HG03354 (cell line): Measurements from ENCODE around the gene BARX1.
"Not testable (repeated sequence)": the region's sequence is repeated elsewhere in the genome, so short reads cannot be mapped to it uniquely, and the experiment has no call there.

Experiments used
- ATAC-seq: cut with Tn5 transposase; IDR thresholded peaks from one replicate; pipeline ENCODE4 v1.9.1; 2021; ENCODE audit warnings: mild to moderate bottlenecking; ENCODE audit not compliant: unreplicated experiment, poor library complexity, severe bottlenecking

Gene BARX1

DNA sequence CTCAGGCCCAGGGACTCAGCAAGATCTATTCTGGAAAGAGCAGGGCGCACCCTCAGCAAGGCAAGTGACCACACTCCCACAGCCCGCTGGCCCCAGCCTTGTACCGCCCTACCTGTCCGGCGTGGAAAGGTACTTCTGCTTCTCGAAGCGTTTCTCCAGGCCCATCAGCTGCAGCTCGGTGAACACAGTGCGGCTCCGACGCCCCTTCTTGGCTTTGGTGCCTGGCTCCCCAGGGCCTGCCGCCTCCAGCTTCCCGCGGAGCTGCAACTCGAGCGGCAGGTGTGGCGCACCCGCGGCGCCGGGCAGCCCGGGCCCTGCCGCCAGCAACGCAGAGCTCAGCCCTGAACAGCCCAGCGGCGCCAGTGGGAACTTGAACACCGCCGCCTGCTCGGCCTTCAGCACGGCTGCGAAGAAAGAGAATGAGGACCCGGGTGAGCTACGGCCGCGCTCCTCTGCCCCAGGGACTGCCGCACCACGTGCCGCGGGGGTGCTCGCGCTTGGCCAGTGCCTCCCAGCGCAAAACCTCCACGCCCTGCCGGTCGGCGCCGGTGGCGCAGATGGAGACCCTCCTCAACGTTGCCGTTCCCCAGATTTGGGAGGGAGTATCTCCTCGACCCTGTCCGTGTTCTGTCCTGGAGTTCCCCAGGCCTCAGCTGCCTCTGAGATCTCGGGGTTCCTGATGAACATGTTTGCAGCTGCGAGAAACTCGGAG lies 2.2 kb downstream of the BARX1 start:
- no peak for ATAC-seq

DNA sequence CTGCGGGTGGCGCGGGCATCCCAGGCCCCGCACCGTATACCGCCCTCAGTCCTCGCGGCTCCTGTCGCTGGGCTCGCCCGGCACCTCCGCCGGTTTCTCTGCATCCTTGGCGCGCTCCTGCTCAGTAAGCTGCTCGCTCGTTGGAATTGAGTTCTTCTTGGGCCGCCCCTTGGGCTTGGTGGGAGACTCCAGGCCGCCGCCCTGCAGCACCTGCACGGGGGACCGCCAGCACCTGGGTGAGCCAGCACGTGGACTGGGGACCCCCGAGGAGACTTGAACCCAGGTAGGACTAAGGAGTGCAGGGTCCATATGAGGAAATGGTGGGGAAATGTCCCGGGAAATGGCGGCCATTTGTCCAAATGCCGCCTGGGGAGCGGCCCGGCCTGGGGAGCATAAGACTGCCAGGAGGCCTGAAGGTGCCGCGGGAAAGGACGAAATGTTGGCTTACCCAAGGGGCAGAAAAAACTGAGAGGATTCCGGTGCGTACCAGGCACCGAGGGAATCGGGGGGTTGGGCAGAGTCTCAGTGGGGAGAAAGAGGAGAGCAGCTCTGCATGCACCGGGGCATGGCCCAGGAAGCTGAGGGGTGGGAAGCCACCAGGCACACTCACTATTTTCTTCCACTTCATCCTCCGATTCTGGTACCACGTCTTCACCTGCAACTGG lies 2.9 kb downstream of the BARX1 start:
- ATAC-seq = no peak

DNA sequence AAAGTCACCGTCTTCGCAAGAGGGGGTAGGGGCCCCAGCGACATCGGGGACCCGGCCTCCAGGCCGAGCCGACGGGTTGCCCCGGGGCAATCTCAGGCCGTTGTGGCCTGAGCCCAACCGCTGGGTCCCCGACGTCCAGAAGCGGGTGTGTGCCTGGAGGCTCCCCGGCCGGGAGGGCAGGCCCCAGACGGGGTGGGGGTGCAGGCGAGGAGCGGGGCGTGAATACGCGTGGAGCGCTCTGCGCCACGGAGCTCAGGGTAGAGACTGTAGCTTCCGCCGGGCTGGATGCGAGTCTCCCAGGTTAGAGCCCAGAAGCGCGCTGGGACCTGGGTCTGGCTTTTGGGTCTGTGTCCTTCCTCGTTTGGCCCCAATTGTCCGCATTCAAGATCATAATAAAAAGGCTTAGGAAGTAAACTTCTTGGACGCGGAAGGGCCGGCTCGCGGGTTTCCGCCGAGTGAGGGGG lies 3.5 kb downstream of the BARX1 start:
- ATAC-seq = no peak

DNA sequence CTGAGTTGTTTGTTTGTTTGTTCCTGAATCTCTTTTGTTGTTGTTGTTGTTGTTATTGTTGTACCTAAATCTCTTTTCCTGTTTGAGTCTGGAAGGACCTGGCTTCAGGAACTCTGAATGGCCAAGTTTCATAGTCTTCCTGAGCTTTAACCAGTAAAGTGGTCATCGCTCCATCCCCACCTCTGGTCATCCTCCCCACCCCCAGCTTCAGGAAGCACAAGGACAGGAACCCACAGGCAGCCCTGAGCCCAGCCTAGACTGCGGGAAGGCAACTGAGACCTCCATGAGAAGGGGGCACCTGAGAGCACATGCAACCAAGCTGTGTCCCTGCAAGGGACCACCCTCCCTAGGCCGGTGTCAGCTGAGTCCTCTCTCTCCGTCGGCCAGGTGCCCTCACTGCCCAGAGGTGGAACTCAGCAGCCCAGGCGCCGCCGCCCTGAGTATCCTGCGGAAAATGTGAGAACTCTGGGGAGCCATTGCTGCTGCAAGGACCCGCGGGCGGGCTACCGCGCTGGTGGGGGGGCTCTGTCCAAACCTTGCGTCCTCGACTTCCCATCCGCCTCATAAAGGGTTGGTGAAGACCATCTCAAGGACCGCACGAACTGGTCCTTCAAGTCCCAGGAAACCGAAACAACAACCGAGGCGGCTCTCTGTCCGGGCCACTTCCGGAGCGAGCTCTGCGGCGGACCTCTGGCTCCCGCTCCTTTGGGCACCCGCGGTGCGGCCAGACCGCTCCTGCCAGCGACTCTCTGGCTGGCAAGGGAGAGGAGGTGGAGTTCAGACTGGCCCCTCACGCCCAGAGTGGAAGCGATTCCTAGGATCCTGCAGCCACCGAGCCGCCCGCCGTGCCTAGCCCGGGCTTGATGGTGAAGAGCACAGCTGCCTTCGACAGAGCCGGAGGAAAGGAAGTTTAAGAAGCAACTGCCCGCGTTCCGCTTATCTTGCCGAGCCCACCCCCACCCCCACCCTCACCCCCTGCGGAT lies 4.2 kb downstream of the BARX1 start:
- ATAC-seq = no peak

DNA sequence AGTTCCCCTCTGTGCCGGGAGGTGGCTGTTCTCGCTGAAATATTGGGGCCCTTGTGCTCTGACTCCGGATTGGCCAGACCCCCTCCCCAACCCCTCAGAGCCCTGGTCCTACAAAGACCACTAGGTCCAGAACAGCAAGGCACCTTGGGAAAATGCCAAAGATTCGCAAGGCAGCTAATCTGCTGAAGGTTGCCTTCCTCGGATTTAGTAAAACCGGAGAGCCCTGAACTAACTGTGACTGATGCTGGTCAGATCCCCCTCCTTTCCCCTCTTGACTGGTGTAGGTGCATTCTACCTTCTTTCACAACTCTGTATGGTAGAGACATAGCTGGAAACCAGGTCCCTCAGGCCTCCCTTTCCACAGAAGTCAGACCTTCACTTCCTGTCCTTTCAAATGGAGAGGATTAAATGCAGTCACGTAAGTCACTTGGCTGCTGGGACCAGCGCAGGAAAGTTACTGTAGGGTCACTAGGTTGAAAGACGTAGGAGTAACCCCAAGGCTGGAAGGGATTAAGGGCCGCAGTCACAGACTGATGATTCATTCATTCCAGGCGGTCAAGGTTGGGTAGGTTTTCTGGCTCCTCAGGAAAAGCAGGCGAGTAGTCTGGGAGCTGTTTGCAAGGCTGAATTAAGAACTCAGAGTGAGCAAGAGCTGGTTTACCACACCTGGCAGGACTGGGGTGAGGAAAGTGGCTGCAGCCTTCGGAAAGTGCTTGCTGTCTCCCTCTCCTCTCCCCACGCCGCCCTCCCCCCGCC lies 5.3 kb downstream of the BARX1 start:
- ATAC-seq = no peak

DNA sequence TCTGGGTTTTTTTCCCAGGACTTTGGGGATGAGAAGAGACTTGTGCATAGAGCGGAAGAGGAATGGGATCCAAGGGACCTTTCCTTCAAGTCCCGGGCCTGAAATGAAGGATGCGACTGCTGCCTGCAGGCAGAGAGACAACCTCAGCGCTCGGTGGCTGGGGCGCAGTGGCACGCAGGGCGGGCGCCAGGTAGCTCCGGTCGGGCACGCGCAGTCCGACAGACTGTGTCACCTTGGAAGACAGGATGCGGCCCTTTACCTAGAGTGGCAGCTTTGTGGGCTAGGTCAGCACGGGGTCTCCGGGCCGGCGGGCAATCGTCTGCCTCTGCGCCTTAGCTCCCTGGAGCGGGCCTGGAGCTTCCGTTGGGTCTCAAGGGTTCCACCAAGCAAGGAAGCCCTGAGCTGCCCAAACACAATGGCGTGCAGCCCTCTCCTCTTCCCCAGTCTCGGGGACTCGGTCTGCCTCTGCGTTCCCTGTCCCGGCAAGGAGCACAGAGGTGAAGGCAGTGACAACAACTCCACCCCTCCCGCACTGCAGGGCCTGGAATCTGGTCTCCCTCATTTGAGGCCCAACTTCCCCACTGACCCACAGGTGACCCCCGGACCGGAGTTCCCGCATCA lies 6.0 kb downstream of the BARX1 start:
- no peak for ATAC-seq

DNA sequence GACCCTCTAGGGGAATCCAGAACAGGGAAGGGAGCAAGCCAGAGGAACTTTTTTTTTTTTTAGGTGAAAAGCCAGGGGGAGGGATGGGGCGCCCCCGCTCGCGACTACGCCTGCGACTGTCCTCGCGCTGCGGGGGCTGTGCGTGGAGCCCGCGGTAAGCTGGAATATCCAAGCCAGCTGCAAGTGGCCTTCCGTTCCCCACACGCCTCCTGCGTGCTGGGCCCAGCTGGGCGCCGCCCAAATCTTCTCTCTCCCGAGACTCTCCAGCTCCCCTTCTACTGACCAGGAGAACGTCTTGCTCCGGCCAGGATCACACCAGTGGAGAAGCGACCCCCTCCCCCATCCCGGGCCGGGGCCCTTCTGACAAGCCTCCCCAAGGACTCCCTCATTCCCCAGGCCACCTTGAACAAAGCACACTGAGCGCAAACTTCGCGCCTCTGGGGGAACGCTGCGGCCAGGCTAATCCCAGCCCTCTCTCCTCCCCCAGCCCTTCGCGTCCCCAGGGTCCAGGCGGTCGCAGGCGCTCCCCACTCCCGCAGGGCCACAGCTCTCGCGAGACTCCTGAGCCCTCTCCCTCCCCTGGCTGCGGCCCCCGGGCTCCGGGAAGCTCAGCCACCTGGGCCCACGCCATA lies 6.6 kb downstream of the BARX1 start:
- ATAC-seq = no peak

DNA sequence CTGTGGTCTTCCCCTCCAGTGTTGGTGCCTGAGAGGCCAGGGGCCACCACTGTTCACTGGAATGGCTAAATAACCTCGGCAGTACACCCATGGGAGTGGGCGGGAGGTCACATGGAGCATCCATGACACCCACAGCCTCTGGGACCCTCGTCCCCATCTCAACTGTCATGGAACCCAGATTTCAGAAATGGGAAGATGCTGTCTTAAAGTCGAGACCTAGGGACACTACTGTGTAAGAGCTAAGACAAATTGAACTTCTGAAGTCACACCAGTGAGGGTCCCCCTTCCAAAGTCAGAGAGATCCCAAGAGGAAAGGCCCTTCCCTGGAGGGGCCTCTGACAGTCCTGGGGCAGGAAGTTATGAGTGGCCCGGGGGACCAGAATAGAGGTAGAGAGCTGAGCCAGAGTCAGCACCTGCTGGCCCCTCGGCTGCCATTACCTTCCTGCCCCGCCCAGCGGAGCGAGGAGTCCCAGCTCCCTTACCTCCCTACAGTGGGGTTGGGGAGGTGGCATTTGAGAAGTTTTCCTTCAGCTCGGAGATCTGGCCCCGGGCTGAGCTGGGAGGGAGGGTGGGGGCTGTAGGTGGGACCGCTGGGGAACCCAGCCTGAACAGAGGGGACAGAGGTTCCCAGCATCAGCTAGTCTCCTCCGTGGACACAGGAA lies 7.6 kb downstream of the BARX1 start:
- no peak for ATAC-seq

DNA sequence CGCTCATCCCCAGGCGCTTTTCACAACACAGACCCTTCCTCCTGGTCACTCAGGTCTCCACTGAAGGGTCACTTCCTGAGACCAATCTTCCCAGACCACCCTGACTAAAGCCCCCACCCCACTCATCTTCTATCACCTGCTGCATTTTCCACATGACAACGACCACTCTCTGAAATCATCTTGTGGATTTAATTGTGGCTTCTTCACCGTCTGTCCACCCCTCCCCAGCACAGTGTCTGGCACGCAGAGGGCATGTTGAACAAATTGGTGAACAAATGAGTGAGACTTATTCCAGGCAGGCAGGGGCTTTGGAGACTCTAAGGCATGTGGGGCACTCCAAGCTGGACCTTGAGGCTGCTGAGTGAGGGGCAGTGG lies 8.8 kb downstream of the BARX1 start:
- ATAC-seq = no peak

DNA sequence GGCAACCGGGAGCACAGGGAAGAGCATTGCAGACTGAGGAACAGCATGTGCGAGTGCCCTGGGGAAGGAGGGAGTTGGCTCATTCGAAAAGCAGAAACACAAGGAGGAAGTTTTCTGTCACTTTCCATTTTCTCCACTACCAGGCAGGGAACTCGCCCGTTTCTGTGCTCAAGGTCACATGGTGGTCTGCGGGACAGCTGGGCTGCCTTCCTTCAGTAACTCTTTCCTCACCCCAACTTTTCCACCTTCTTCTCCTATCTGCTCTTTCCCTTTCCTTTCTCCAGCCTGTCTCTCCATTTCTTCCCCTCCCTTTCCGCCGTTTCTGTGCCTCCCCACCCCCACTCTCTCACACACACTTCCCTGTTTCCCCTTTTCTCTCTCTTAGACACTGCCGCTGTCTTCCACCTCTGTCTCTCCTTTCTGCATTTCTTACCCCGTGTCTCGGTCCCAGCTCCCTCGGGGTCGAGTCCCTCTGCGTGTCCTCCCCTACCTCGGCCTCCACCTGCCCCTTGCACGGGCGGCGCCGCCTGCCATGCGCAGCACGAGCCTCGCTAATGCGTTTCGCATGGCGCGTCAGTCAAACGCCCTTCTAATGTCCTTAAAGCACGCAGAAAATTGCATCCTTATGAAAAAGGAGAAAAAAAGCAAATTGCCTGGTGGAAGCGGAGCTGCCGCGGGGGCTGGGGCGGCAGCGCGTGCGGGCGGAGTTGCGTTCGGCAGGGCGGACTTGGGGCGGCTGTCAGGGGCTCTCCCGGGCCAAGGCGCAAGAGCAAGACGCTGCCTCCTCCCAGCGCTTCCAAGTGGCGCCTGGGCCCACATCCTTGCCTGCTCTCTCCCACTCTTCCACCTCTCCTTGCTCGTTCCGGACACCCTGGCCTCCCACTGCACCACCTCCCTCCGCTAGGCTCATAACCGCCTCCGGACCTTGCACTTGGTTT lies 9.5 kb downstream of the BARX1 start:
- no peak for ATAC-seq

DNA sequence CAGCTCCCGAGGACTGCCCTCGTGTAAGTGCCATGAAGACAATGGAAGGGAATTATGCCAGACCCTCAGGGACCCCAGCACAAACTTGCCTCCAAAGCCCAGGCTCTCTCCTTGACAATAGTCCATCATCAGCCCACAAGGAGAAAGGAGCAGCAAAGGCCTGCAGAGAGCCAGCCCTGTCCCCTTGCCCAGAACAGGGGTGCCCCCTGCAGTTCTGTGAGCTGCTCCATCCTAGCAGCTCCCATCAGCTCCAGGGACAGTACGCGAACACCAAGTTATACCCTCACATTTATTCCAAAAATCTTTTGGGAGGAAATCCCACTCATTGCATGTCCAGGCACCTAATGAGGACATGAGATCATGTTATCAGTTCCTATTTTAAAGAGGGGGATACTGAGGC lies 11.1 kb downstream of the BARX1 start:
- ATAC-seq = no peak

DNA sequence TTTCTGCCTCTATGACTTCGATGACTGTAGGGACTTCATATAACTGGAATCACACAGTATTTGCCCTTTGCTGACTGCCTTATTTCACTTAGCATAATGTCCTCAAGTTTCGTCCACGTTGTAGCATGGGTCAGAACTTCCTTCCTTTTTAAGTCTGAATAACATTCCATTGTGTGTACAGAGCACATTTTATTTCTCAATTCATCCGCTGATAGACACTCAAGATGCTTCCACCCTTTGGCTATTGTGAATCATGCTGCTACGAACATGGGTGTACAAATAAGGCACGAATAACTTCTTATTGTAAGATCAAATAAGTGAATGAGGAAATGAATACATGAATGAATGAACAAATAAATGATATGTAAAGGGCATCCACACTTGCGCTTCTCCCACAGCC lies 13.0 kb downstream of the BARX1 start:
- no peak for ATAC-seq

DNA sequence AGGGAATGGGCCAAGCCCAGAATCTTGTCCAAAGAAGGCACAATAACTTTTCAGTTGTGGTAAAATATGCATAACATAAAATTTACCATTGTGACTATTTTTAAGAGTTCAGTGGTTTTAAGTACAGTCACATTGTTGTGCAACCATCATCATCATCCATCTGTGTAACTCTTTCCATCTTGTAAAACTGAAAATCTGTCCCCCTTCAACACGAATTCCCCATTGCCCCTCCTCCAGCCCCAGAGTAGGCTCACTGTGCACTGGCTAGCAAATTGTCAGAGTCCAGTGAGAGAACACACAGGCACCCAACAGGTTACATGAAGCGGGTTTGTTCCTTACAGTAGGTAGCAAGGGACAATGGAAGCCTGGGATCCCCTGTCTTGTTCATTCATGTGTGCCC lies 13.7 kb downstream of the BARX1 start:
- no peak for ATAC-seq

DNA sequence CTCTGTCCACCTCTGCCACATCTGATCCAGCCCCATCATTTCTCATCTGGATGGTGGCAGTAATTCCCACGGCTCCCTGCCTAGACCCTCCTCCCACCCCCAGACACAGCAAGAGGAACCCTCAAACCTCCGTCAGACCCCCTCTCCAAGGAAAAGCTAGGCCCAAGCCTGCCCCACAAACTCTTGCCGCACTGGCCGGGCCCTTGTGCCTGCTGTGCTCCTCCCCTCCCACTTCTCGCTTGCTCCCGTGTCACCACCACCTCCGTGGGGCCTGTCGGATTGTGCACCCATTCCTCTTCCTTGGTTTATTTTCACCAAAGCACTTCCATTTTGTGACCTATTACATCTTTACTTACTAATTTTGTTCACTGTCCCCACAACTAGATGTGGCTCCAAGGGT lies 14.2 kb downstream of the BARX1 start:
- no peak for ATAC-seq

DNA sequence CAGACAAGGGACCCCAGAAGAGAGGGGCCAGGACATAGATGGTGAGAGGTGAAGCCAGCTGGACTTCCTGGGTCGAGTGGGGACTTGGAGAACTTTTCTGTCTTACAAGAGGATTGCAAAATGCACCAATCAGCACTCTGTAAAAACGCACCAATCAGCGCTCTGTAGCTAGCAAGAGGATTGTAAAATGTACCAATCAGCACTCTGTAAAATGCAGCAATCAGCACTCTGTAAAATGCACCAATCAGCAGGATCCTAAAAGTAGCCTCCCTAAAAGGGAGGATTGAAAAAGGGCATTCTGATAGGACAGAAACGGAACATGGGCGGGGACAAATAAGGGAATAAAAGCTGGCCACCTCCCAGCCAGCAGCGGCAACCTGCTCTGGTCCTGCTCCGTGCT lies 15.6 kb downstream of the BARX1 start:
- not testable (repeated sequence) for ATAC-seq

DNA sequence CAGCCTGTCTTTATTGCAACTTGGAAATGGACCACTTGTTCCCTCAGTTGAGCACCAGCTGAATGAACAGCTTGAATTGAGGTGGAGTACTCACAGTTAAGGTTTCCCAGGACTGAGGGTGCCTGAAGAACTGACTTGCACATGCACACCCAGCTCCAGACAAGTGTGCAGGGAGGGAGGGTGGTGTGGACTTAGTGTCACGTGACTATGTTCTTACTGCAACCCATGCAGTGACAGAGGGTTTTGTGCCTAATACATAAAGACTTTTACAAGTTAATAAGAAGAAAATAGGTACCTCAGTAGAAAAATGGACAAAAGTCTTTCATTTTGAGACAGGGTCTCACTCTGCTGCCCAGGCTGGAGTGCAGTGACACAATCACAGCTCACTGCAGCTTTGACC lies 18.0 kb downstream of the BARX1 start:
- ATAC-seq = no peak

DNA sequence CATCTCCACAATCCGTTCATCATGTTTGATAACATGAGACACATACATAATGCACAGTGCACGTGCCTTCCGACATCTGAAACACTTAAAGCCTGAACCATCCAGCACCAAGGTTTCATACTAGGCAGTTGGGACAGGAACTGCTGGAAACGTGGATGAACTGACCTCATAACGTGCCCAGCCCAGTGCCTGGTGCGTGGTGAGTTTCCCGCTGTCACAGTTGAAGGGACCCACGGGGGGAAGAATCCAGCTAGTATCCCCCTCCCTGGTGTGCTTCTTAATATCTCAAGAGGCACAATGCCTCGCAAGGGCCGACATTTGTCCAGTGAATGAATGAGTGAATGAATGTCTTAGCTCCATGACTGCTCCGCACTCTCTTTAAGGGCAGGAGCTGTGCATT lies 23.2 kb downstream of the BARX1 start:
- no peak for ATAC-seq
